Measurements from ENCODE around the gene OCA2.
"Not testable (repeated sequence)": the region's sequence is repeated elsewhere in the genome, so short reads cannot be mapped to it uniquely, and the experiment has no call there.

The OCA2 gene

DNA sequence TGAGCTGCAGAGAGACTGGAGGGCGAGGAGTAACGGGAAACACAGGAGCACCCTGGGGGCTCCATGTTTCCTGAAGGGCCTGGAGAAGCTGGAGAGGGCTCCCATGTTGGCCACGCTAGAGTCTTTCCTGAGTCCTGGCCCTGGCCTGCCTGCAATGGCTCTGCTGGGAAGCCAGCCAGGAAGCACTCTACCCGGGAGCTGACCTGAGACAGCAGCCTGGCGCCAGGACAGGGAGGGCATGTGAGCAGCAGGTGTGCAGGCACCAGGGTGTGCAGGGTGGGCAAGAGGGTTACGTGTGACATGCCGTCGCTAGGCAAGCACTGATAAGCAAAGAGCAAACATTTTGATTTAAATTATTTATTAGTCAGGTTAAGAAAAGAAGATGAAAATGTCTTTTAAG is 301.4 kb downstream of the OCA2 start:
- DNase-seq: no peak

- no peak for DNase-seq
These were observed 302.5 kb downstream of the OCA2 start for GRCh38 chr15:27796405-27797320.

GRCh38 chr15:27792756-27793264 is 306.3 kb downstream of the OCA2 start:
- no peak for DNase-seq

DNA sequence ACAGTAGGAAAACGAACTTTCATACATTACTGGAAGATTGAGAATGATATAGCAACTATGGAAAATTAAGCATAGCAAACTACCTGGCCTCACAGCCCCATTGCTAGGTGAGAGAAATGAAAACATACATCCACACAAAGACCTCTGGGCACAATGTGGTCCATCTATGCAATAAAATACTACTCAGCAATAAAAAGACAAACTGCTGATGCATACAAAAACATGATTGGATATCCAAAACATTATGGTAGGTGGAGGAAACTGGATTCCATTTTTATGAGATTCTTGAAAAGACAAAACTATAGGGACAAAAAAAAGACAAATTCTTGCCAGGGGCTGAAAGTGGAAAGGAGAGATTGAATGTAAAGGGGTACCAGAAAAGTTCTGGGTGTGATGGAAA is 308.8 kb downstream of the OCA2 start:
- no peak for DNase-seq

GRCh38 chr15:27787931-27788330 is 311.2 kb downstream of the OCA2 start:
- no peak for DNase-seq

GRCh38 chr15:27784107-27784506 is 315.0 kb downstream of the OCA2 start:
- no peak for DNase-seq

GRCh38 chr15:27783678-27784077 is 315.4 kb downstream of the OCA2 start:
- no peak for DNase-seq

GRCh38 chr15:27782125-27782524 is 317.0 kb downstream of the OCA2 start:
- no peak for DNase-seq

DNA sequence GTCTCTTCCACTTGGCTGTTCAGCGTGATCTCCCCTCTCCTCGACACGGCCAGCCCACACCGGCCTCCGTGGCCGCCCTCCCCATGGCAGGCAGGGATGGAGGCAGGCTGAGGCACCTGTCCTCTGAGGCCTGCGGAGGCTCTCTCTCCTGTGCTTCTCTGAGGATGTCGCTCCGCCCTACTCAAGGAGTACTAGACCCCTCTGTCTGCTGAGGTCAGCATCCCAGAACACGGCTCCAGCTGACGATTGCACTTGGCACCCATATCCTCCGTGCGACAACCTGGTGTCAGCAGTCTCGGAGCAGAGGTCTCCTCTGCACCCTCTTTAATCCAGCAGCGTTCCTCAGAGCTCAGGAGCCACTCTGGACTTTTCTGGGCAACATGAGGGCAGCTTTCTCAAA is 322.6 kb downstream of the OCA2 start:
- DNase-seq: no peak

DNA sequence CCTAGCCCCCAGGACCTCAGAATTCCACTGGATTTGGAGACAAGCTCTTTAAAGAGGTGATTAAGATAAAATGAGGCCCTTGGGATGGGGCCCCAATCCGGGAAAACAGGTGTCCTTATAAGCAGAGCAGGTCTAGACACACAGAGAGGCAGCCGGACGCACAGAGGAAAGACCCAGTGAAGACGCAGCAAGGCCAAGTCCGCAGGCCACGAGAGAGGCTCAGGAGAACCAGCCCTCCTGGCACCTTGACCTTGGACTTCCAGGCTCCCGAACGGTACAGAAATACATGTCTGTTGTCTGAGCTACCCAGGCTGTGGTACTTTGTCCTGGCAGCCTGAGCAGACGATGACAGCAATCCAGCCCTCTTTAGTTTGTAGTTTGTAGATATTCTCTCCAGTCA is 324.5 kb downstream of the OCA2 start:
- no peak for DNase-seq

- no peak for DNase-seq
These were observed 324.9 kb downstream of the OCA2 start for GRCh38 chr15:27774191-27774590.

GRCh38 chr15:27771892-27772291 is 327.2 kb downstream of the OCA2 start:
- DNase-seq: no peak

DNA sequence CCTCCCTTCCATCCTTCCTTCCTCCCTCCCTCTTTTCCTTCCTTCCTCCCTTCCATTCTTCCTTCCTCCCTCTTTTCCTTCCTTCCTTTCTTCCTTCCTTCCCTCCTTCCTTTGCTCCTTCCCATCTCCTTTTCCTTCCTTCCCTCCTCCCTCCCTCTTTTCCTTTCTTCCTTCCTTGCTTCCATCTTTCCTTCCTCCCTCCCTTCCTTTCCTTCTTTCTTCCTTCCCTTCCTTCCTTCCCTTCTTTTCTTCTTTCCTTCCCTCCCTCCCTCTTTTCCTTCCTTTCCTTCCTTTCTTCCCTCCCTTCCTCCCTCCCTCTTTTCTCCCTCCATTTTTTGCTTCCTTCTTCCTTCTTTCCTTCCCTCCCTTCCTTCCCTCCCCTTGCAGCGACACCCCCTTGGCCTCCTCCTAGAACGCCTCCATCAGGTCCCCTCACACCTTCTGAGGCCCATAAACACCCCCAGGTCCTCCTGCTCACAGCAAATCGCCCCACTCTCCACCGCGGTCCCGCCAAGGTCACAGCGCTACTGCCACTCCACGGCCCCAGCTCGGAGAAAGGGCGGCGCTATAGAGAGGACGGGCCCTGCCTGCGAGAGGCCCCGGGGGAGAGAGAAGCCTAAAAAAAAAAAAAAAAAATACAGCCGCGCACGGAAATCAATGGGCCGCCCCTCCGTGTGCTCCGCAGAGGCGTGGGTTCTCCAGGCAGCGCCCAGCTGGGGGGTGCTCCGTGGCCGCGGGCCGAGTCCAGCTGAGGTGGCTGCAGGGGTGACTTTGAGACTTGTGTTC is 328.2 kb downstream of the OCA2 start:
- DNase-seq: no peak

DNA sequence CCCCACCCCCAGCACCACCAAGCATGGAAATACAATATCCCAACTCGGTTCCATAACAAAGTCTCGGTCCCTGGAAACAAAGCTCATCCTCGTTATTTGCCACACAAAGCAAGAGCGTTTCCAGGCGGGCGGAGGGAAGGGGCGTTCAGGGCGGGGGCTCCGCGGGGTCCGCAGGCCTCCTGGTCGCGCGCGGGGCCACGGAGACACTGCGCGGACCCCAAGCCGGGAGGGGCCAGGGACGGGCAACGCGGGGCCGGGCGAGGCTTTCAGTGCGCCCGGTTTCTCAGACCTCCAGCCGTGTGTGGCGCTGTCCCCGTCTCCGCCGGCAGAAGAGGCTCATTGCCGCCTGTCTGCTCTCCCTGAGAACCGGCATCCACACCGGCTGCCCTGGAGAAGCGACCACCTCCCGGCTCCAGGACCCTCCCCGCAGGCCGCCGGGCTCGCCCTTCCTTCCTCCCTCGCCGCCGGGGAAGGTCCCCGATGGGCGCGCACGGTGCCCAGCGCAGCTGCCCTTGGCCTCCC is 329.0 kb downstream of the OCA2 start:
- no peak for DNase-seq

- no peak for DNase-seq
These were observed 329.5 kb downstream of the OCA2 start for GRCh38 chr15:27769652-27770051.

DNA sequence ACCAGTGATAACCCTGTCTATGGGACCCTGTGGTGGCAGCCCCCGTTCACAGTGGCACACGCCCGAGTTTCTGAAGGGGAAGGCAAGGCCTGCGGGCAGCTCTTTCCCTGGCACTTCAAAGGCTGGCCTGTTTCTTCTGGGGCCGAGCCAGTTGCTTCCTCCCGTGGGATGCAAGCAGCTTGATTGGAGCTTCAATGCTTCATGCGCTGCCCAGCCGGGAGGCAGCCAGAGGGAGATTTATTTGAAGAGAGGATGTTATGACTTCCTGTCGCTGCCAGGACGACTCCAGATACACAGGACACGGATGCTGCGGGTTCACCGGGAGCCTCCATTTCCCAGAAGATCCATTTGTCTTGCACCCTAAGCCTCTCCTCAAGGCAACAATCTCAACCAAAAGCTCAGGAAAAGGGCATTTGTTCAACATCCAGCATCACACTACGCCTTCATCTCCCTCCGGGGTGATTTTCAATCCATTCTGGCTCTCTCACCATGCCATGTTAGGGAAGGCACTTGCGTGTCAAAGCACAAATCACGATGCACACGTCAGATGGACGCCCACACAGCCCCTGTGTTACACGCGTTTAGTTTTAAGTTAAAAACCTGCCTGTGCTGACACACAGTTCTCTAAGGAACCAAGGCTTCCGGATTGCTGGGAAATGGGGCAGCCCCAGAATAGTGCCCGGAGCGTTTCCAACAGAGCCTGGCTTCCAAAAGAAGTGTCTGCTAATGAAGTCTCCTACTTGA is 330.2 kb downstream of the OCA2 start:
- DNase-seq: no peak

DNA sequence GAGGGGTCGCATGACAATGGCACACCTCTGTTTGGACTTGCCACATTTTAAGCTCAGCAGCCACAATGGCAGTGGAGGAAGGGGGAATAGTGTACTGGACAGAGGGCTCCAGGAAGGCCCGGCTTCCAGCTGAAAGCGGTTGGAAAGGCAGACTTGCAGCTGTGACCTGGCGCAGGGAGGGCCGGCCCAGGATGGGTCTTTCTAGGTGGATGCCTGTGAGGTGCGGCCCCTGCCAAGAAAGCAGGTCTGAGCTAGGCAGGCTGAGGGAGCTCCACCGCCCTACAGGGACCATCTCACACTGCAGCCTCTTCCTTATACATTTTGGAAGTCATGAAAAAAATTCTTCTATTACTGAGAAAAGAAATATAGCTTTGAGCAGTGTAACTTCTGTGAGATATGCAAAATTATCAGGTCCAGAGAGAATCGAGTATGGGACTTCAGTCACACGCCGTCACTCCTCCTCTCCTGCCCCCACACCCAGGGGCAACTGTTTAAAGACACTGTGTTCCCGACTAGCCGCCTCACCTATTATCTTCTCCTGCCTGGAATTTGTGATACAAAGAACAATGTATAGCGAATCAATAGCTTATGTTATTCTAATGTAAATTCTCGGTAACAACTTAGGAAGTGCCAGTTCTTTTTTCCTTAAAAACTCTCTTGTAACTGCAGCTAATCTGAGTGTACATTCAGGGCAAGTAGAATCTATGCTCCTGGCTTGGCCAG is 331.0 kb downstream of the OCA2 start:
- no peak for DNase-seq

DNA sequence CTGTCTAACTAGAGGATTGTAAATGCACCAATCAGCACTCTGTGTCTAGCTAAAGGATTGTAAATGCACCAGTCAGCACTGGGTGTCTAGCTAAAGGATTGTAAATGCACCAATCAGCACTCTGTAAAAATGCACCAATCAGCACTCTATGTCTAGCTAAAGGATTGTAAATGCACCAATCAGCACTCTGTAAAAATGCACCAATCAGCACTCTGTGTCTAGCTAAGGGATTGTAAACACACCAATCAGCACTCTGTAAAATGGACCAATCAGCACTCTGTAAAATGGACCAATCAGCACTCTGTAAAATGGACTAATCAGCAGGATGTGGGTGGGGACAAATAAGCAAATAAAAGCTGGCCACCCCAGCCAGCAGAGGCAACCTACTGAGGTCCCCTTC is 331.7 kb downstream of the OCA2 start:
- DNase-seq: not testable (repeated sequence)

GRCh38 chr15:27764339-27764738 is 334.8 kb downstream of the OCA2 start:
- DNase-seq: no peak

DNA sequence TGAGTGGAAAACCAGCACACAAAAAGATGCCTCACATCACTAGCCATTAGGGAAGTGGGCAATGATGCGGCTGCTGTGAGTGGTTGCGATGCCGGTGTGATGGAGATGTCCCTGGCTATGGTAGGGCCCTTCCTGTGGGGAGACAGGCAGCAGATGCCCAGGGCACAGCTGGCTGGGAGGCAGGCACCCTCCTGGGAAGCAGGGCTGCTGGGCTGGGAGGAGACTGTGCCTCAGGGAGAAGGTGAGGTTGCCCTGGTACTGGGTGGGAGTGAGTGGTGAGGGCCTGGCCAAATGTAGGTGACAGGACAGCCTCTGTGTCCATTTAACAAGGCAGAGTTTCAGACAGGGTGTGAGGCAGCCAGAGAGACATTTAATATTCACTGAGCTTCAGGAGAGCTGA is 335.6 kb downstream of the OCA2 start:
- DNase-seq: no peak

GRCh38 chr15:27762471-27762870 is 336.6 kb downstream of the OCA2 start:
- DNase-seq: no peak

- DNase-seq: no peak
These were observed 342.1 kb downstream of the OCA2 start for GRCh38 chr15:27757052-27757451.
